ENCODE results near the gene PSMA6.
"Not testable (repeated sequence)": the region's sequence is repeated elsewhere in the genome, so short reads cannot be mapped to it uniquely, and the experiment has no call there.

PSMA6 gene

GRCh38 chr14:35320472-35320871 lies 28.3 kb downstream of the PSMA6 start:
- DNase-seq (ENCODE audit: low spot score): no peak

GRCh38 chr14:35326375-35326774 lies 34.2 kb downstream of the PSMA6 start:
- no peak for DNase-seq (ENCODE audit: low spot score)

DNA sequence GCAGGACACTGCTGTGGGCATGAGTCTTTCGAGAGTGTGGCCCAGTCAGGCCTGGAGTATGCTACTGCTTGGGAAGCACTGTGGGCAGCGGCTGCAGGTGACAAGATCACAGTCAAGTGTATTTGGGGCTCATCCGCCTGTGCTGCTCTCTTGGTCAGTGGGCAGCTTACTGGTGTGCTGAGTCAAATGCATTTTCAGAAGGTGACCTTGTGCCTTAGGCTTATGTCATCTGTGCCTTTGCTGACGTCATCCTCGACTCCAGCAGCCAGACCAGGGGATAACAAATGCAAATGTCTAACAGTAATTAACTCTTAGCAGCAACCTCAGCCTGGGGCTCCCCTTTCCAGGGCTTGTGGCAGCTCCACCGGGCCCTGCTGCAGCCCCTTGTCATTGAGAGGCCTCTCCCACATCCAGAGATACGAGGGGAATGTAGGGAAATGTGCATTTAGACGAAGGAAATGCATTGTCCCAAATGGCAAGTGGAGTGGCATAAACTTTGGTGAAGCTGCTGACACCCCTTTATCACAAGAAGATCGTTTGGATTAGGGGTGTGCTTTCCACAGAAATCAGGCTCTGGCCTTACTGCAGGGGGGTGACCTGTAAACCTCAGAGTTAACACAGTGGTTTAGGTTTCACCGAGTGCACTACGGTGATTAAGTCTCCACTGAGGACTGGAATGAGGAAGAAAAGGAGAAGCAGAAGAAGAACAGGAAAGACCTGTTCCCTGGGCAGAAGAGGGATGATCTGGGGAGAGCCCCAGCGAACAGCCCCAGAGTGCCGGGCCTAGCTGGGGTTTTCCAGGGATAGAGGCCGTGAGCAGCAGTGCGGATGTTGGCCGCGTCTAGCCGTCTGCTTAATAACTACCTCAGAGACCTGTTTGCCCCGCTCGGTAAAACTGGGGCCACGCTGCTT lies 39.7 kb downstream of the PSMA6 start:
- no peak for DNase-seq (ENCODE audit: low spot score)

- DNase-seq (ENCODE audit: low spot score): no peak
These were observed 40.5 kb downstream of the PSMA6 start for GRCh38 chr14:35332517-35333263.

GRCh38 chr14:35333264-35333730 lies 41.1 kb downstream of the PSMA6 start:
- no peak for DNase-seq (ENCODE audit: low spot score)

- DNase-seq (ENCODE audit: low spot score): no peak
These were observed 41.9 kb downstream of the PSMA6 start for GRCh38 chr14:35333797-35334743.

DNA sequence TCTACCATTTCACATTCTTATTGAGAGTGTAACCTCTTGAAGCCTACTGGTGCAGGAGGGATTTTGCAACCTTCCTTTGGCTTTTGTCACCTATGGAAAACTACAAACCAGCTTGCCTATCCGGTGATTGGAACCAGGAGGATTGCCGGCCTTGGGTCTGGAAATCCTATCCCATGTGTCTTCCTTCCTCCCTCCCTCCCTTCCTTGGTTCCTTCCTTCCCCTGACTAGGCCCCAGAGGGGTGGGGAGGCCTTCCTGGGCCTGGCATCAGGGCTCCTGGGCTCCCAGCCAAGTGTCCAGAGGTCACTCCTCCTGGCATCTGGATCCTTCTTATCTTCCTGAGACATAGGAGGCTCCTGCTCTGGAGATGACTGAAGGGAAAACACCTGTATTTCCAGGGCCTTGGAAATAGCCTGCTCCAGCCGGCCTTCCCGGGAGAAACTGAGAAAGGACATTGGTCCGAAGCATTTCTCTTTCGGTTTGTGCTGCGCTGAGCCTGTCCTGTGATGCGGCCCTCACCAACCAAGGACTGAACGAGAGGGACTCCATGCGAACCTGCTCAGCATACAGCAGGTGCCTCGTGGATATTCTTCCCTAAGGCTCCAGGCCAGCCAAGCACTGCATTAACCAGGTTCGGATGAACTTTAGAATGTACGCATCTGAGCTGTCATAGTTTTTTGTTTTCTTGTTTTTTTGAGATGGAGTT lies 43.4 kb downstream of the PSMA6 start:
- no peak for DNase-seq (ENCODE audit: low spot score)

GRCh38 chr14:35336171-35336493 lies 44.0 kb downstream of the PSMA6 start:
- not testable (repeated sequence) for DNase-seq (ENCODE audit: low spot score)

DNA sequence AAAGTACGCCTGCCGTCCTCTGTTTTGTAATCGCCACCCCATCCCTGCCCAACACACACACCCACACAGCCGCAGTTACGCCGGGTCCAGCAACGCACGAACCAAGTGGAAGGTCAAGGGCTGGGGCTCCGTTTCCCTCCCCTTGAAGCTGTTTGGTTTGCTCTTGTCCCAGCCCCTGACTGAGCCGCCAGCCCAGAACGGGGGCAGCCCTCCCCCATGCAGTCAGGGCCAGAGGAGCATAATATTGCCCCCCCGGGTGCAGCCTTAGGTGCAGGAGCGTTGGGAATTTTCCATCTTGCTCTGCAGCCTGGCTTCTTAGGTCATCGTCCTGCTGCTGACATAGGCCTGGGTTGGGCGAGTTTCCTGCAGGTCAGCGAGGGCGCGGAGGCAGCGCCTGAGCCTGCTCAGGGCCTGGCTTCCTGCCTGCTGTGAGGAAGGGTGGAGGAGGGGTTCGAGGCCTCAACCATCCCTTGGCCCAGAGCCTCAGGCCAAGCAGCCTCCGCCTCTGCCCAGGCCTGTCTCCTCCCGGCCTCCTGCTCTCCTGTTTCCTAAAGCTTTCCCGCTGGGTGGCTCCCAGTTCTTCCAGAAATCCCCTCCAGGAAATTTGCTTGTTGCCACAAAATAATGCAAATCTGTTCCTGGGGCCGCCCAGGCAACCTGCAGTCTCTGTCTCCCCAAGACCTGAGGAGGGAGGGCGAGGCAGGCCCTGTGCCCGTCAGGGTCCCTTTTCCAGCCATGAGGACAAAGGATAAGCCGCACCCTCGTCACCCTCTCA lies 44.5 kb downstream of the PSMA6 start:
- peak; percentile 89 for DNase-seq (ENCODE audit: low spot score)

DNA sequence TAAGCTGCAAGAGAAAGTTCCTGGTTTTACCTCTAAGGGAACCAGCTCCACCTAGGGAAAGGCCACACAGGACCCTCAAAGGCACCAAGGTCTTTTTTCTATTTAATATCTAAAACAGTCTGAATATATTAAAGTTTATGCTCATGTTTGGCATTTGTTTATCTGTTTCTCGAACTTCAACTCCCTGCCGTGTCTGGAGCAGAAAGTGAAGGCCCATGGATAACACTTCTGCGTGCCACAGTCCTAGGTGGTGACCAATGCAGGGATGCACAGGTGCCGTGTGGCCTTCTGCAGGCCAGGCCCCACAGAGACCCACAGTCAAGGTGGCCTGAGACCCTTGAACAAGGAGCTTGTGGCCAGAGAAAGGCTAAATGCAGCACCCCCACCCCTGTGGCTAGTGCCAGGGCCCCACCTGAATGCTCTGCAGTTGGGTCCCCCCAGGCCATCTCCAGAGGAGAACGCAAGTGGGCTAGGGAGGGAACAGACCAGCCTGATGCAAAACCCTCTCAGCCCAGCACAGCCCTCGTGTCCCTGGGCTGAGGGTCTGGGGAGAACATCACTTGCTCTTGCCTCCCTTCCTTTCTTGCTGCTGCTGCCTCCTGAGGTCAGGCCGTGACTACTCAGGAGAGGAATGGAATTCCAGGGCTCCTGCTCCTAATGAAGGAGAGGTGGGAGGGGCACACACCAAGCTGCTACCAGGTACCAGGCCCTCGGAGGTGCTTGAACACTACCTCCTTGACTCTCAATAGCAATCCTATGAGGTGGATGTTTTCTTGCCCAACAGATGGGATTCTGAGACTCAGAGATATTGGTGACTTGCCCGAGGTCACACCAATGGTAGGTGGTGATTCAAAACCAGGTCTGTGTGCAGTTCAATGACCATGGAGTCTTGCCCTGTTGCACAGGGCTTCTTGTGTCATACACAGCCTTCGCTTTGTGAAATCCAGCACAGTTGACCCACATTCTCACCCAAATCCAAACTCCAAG lies 45.4 kb downstream of the PSMA6 start:
- no peak for DNase-seq (ENCODE audit: low spot score)

DNA sequence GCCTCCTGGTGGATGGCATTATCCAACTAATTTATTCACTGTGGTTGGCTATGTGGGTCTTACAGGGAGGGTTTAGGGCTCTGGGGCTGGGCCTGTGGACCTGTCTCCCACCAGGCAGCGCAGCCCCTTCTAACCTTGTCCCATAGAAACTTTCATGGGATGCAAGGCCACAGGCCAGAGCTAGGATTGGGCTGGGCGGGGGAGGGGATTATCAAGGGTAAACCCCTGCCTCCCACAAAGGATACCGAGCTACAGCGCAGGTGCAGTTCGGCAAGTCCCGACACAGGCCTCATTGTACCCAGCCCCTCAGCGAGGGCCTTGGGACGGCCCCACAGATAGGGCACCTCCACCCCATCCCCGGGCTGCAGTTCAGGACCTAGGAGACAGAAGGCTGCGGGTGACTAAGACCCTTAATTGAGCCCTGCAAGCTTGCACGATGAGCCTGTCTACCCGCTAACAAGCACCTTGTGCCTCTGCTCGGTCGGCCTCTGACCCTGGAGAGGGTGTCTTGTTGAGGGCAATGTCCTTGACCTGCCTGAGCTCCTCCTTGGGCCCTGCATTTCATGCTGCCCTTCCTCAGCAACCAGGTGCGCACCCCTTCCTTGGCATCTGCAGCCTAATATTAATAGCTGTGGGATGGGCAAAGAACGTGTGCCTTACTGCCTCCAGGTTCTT lies 46.7 kb downstream of the PSMA6 start:
- no peak for DNase-seq (ENCODE audit: low spot score)

DNA sequence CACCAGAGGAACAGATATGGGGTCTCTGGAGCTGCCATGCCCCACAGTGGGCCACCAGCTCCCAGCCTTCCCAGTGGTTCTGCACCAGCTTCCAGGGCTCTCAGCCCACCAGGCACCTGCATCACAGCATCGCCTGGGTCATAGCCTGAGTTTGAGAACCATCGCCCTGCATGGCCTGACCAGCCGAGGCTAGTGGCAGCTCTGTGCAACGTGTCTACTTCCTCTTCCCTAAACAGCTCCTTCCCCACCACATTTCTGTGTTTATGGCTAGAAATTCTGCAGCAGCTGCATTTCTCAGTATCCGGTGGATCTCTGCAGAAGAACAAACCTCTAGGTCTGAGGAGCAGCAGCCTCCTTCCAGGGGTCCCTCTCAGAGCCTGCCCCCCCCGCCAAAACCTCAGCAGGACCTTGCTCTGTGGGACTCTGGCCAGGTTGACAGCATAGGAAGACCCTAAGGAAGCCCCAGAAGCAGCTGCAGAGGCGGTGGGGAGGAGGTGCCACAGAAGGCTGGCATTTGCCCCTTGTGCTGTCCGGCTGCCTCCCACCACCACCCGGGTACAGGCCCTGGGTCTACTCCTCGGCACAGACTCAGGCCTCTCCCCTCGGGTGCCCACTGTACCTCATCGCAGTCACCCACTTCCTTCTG lies 47.7 kb downstream of the PSMA6 start:
- DNase-seq (ENCODE audit: low spot score): no peak

DNA sequence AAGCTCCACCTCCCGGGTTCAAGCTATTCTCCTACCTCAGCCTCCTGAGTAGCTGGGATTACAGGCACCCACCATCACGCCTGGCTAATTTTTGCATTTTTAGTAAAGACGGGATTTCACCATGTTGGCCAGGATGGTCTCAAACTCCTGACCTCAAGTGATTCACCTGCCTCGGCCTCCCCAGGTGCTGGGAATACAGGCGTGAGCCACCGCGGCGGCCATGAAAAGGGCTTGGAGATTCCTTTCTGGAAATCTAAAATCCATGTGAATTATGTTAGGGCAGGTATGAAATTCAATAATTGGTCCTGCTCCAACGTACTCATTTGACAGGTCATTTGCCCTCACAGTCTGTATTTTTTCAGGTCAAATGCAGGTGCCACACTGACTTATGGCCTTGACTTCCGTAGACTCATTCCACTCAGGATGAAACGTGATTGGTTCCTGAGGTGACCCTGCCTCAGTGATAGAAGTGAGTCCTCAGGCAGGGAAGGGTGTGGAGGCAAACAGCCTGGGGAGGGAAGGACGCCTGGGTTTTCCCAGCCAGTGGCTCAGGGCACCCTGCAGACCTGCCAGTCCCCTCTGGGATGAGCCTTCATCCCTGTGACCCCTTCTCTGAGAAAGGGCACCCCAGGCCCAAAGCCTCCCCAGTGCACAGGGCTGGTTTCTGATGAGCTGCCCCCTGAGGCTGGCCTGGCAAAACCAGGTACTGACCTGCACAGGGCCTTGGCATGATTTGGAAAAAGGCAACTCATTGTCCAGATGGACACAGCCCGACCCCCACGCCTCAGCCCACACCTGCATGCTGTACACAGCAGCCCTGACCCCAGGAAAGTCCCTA lies 48.7 kb downstream of the PSMA6 start:
- DNase-seq (ENCODE audit: low spot score): no peak

- no peak for DNase-seq (ENCODE audit: low spot score)
These were observed 49.2 kb downstream of the PSMA6 start for GRCh38 chr14:35341454-35341750.

DNA sequence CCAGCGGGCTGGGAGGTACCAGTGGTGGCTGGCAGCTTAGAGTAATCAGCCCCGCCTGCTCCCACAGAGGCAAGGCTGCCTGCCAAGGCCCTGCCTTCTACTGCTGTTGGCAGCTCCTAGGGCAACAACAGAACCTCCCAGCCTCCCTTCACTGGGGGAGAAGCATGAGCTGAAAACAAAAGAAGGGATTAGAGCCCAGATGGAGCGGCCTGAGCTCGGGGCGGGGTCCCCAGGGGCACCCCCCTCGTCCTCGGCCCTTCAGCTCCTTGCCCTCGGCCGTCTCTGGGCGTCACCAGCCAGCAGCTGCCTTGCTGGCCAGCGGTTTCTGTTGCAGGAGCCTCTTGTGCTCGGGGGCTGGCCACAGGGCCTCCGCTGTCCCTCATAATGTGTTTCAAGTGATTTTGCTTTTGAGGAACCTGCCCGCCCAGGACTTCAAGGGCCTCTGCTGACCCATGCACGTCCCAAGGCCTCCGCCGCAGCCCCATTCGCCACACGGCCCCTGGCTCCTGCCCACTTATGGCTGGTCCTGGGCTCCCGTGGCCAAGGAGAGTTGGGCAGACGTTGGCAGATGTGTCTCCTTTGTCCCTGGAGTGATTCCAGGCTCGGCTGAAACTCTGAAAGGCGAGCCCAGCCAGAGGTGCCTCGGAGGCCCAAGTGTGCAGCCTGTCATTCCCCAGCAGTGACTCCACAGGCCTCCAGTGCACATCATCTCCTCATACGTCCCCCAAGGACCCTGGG lies 49.7 kb downstream of the PSMA6 start:
- DNase-seq (ENCODE audit: low spot score): peak; percentile 84

- no peak for DNase-seq (ENCODE audit: low spot score)
These were observed 50.4 kb downstream of the PSMA6 start for GRCh38 chr14:35342489-35343010.

DNA sequence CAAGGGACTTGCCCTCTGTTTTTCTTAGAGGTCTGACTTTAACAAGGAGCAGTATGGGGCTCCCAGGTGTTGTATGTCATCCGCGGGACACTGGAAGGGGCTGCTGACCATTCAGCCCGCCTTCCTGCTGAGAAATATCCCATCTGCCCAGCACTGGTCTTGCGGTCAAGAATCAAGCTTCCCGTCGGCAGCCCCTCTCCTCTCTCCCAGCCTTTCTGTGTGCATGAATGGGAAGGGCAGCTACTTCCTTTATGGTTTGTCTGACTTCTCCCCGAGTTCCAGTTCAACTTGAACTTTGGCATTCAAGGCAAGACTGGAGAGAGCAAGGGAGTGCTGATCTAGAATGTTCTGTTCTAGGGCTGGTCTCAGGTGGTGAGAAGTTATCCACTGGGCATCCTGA lies 51.5 kb downstream of the PSMA6 start:
- DNase-seq (ENCODE audit: low spot score): no peak
